Forelimb muscle (tissue), 1 donor: ENCODE results near the gene FHL3. TPM values are rescaled to one million over a fixed set of nuclear protein-coding genes. Genes with fewer than 3 reads are reported as not detected.
A peak's percentile ranks its signal among the peaks of the same experiment; 100 is the strongest.

Experiments
- DNase-seq: peaks from one replicate; pipeline ENCODE4 v3.0.0-alpha.2; 2013; ENCODE audit warnings: low read depth
- polyA plus RNA-seq: library from polyadenylated mRNA; unstranded; fragments of 120-200 nt; gene quantifications from one replicate; pipeline ENCODE4 v1.2.1, GENCODE V29; 2013; ENCODE audit not compliant: insufficient read length

Gene FHL3
- 183 TPM for polyA plus RNA-seq

DNA sequence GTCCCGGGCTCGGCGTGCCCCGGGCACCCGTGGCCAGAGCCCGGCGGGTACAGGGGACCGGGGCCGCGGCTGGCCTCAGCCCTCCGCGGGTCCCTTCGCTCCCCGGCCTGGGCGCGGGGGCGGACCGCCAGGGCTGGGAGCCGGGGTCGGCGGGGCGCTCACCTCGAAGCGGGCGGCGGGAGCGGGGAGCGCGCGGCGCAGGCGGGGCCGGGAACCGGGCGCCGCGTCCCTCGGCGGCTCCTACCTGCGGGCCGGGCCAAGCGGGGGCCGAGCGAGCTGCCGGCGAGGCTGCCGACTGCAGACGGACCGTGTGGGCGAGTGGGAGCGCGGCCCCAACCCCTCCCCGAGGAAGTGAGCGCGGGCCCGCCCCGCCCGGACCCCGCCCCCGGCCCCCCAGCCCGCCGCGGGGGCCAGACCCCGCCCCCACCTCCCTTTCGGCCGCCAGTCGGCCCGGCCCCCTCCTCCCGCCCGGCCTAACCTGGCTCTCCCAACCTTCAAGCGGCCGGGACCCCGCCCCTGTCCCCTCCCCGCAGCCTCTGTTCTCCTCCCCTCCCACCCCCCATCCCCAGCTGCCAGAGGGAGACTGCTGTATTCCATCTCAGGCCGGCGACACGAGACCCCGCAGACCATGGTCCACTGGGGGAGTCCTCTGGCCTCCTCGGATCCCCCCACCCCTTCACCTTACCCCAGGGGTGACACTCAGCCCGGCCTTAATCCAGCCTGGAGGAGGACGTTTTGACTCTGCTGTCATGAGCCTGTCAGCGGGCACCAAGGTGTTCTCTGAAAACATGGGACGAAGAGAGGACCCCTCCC, at the start of gene FHL3:
Gene FHL3, minus strand, starts transcription at position 320 of the 813 bp plus-strand sequence. CDS start 6,102 bp downstream, outside the sequence.
- DNase-seq = no peak

- DNase-seq = no peak
Observed at GRCh38 chr1:38053416-38054091, 48.2 kb upstream of the FHL3 start.

GRCh38 chr1:38052750-38053415, 47.6 kb upstream of the FHL3 start:
- no peak for DNase-seq

GRCh38 chr1:38051079-38051543, 45.8 kb upstream of the FHL3 start:
- DNase-seq = no peak

DNA sequence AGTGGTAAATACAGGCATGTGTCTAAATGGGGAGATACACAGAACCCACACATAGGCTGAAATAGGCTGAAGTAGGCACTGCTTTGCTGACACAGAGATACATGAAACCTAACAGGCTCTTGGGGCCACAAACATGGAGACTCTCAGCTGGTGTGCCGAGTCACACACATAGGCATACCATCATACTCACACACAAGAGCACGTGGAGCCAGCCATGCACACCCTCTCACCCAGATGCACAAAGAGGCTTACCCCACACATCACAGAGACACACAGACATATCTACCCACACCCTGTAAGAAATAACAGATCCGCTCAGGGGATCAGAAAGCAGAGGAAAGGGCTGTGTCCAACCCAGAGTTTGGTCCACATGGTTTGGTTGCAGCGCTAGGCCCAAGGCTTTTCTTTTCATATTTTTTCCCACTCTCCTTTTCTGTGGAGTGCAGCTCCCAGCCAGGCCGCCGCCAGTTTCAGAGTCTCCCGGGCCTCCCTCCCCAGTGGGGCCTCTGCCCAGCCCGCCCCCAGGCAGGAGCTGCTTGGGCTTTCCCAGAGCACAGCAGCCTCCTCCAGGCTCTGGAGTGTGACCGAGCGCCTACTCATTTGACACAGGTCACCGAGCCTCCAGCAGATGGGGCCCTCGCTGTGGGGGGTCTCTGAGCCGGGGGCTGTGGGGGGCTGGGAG, 45.2 kb upstream of the FHL3 start:
- no peak for DNase-seq

- DNase-seq = no peak
Observed at GRCh38 chr1:38047603-38048141, 42.4 kb upstream of the FHL3 start.

DNA sequence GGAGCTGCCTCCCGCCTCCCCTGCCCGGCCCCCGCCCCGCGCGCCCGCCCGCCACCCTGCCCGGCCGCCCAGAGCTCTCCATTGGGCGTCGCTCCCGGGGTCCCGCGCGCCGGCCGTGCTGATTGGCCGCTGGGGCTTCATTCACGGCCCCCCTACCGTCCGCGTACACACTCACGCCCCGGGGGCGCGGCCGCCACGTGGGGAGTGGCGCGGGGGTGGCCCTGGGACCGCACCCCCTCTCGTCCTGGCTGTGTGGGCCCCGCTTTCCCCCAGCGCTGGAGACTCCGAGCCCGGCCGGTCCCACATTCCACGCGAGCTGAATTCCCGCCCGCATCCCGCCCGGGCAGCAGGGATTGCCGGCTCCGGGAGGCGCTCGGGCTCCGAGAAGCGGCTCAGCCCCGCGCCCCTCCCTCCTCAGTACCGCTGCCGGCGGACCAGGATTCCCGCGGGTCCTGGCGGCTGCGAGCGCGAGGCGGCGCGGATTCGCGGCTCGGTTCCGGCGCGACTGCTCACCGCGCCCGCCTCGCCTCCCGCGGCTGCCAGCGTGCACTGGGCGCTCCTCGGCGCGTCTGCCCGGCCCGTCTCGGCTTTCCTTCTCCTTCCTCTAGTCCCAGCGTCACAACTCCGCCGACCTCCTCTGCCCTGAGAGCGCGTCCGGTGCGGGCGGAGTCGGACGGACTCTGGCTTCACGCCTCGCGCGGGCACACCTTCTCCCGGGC, 41.7 kb upstream of the FHL3 start:
- DNase-seq = peak; percentile 20

GRCh38 chr1:38046333-38046883, 41.1 kb upstream of the FHL3 start, which contains the start of gene POU3F1:
Gene POU3F1, minus strand, starts transcription at chr1:38046793. Its CDS starts 50 bp downstream, at chr1:38046743.
- no peak for DNase-seq

DNA sequence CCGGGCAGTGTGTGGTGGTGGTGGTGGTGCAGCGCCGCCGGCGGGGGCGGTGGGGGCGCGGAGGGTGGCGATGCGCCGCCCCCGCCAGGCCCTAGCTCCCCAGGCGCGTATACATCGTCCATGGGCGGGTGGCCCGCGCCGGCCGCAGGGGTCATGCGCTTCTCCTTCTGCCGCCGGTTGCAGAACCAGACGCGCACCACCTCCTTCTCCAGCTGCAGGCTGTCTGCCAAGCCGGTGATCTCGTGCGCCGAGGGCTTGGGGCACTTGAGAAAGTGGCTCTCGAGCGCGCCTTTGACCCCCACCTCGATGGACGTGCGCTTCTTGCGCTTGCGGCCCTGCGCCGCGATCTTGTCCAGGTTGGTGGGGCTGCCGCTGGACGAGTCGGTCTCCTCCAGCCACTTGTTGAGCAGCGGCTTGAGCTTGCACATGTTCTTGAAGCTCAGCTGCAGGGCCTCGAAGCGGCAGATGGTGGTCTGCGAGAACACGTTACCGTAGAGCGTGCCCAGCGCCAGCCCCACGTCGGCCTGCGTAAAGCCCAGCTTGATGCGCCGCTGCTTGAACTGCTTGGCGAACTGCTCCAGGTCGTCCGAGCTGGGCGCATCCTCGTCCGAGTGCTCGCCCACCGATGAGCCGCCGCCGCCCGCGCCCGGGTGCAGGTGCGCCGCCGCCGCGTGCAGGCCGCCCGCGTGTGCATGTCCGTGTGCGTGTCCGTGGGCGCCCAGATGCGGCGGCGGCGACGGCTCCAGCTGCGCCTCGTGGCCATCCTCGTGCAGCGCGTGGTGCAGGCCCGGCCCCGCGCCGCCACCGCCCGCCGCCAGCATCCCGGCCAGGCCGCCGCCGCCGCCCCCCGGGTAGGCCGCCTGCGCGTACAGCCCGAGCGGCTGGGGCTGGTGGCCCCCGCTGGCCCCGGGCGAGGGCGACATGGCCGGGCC, 40.4 kb upstream of the FHL3 start:
- DNase-seq = no peak

- DNase-seq = no peak
Observed at GRCh38 chr1:38044221-38045215, 39.2 kb upstream of the FHL3 start.

DNA sequence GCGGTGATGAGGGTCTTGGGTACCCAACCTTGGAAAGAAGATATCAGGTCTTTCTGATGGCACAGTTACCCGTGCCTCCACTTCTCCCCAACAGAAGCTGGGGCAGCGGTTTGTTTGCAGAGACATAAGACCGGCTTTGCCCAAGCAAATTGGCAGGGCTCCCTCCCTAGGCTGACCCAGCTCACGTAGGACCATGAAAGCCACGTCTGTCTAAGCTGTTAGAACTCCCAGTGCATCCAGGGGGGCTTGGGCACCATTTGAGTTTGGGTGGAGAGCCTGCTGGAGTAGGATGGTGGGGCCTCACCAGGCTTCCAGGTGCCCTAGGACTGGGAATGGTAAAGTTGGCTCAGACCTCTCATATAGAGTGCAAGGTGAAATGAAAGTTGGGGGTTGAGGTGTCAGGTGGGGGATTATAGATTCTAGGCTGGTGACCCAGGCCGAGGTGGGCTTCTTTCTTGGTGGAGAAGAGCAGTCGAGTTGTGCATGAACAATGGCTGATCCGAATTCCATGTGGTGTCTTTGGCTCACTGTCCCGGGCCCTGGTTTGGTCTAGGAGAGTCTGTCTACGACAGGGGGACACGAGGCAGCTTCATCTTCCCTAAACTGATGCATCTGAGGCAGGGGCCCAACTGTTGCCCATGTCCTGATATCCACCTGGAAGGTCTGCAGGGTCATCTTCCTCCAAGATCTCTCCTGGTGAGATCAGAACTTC, 37.9 kb upstream of the FHL3 start:
- no peak for DNase-seq

GRCh38 chr1:38041936-38042834, 36.9 kb upstream of the FHL3 start:
- no peak for DNase-seq

- DNase-seq = no peak
Observed at GRCh38 chr1:38039331-38040088, 34.2 kb upstream of the FHL3 start.

DNA sequence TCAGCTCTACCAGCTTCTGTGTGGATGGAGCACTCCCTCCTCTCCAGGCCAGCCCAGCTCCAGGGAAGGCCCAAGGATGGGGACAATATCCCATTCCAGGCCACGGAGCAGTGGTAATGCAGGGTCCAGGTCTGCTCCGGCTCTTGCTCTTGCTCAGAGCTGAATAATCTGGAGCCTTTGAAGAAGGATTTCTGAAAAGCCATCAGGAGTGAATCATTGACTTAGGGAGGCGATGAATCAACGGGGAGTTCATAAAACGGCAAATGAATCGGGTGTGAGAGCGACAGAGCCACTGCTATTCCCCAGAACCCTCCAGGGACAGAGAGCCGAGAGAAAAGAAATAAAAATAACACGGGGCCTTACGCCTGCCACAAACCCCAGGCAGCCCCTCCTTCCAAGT, 33.5 kb upstream of the FHL3 start:
- no peak for DNase-seq

- DNase-seq = no peak
Observed at GRCh38 chr1:38037221-38037939, 32.1 kb upstream of the FHL3 start.
